Karpas-422 (cell line): ENCODE results near the gene SSU72. TPM values are rescaled to one million over a fixed set of nuclear protein-coding genes. Genes with fewer than 3 reads are reported as not detected.
"Not testable (repeated sequence)": the region's sequence is repeated elsewhere in the genome, so short reads cannot be mapped to it uniquely, and the experiment has no call there.

ENCODE experiments used
- DNase-seq: peaks from one replicate; pipeline ENCODE4 v3.0.0-alpha.2; 2015
- H2AFZ ChIP-seq: fragments of 200-600 bp; sonication (generic); 2 replicates; pipeline ENCODE4 v1.6.1; 2014; ENCODE audit warnings: antibody characterized with exemption, low read length, mixed read lengths
- H3K27ac ChIP-seq: fragments of 200-600 bp; sonication (generic); 2 replicates; pipeline ENCODE4 v1.5.1; 2014; ENCODE audit warnings: mild to moderate bottlenecking, low read length, moderate library complexity
- H3K27me3 ChIP-seq: fragments of 200-600 bp; sonication (generic); 2 replicates; pipeline ENCODE4 v1.6.1; 2014; ENCODE audit warnings: low read length, mixed read lengths
- H3K36me3 ChIP-seq: fragments of 200-600 bp; sonication (generic); 2 replicates; pipeline ENCODE4 v1.6.1; 2014; ENCODE audit warnings: low read length, mixed read lengths; ENCODE audit not compliant: insufficient read depth
- H3K4me1 ChIP-seq: fragments of 200-600 bp; sonication (generic); 2 replicates; pipeline ENCODE4 v1.6.1; 2014; ENCODE audit warnings: mild to moderate bottlenecking, low read length, mixed read lengths
- H3K4me2 ChIP-seq: fragments of 200-600 bp; sonication (generic); 2 replicates; pipeline ENCODE4 v1.6.1; 2014; ENCODE audit warnings: low read length, low read depth, mild to moderate bottlenecking; ENCODE audit not compliant: poor library complexity, severe bottlenecking
- H3K4me3 ChIP-seq: fragments of 200-600 bp; sonication (generic); 2 replicates; pipeline ENCODE4 v1.5.1; 2014; ENCODE audit warnings: mild to moderate bottlenecking, antibody characterized with exemption, low read length, mixed read lengths
- H3K79me2 ChIP-seq: fragments of 200-600 bp; sonication (generic); 2 replicates; pipeline ENCODE4 v1.6.1; 2014; ENCODE audit warnings: mild to moderate bottlenecking, low read length, mixed read lengths
- H3K9ac ChIP-seq: fragments of 200-600 bp; sonication (generic); 2 replicates; pipeline ENCODE4 v1.6.0; 2014; ENCODE audit warnings: low read length
- H3K9me2 ChIP-seq: fragments of 200-600 bp; sonication (generic), shearing (Covaris generic); replicated peaks from 2 replicates; pipeline ENCODE4 v1.6.0; 2014; ENCODE audit warnings: mild to moderate bottlenecking, low read length, moderate library complexity; ENCODE audit not compliant: insufficient read depth
- H3K9me3 ChIP-seq: fragments of 300-700, 200-600 bp; sonication (generic); 2 replicates; pipeline ENCODE4 v1.6.1; 2014; ENCODE audit warnings: low read length, mixed read lengths
- H4K20me1 ChIP-seq: fragments of 200-600 bp; sonication (generic); 2 replicates; pipeline ENCODE4 v1.6.1; 2014; ENCODE audit warnings: mild to moderate bottlenecking, antibody characterized with exemption, low read length, low read depth; ENCODE audit not compliant: insufficient read depth
- total RNA-seq: library from RNA; depleted of rRNA; stranded (reverse); fragments of >200 nt; shearing (Covaris generic); gene quantifications from 2 replicates; pipeline ENCODE4 v1.2.3, GENCODE V29; 2014; ENCODE audit warnings: low replicate concordance

The SSU72 gene
- total RNA-seq, 1 experiment from 2014 or later = 70.9 TPM

DNA sequence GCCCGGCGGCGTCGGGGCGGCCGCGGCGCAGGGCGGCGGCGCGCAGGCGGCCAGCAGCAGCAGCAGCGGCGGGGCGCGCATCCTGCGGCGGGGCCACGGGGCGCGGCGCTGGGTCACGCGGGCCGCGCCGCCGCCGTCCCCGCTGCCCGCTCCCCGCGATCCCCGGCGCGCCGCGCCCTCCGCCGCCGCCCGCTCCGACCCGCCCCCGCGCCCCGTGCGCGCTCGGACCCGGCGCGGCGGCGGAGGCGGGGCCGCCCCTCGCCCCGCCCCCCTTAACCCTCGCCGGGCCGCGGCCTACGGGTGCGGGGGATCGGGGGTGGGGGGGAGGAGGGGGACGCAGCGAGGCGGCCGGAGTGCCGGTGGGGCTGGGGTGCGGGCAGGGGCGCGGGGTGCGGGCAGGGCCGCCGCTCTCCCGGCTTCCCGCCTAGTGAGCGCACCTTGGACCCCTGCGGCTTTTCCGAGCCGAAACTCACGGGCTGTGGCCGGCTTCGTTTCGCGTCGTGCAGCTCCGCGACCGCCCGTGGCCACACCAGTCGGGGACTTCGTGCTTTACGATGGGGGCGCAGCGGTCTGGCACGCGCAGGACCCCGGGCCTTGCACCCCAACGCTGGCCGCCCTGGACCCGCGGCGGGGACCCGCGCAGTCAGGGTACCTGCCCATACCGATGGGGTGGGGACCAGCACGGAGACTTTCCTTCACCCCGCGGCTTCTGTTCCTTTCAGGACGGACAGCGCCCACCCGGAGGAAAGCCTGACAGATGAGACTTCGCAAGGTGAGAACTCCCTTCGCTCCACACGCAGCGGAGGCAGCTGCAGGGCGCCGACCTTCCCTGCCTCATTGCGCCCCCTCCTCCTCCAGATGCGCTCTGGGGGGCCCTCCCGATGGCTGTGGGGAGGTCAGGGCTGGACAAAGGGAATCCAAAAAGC lies 25.5 kb upstream of the SSU72 start, which contains the start of gene FNDC10:
Gene FNDC10, minus strand, starts transcription at position 201 of the 926 bp plus-strand sequence. Its CDS starts 120 bp downstream, at position 81.
- H3K36me3 ChIP-seq = no peaks in the 10 kb centered on the region
- no peak within 1 kb of the TSS for H3K27ac ChIP-seq
- H3K4me3 ChIP-seq = no peak within 1 kb of the TSS
- no peaks in the 10 kb centered on the region for H3K9me2 ChIP-seq
- no peaks in the 10 kb centered on the region for H4K20me1 ChIP-seq
- H2AFZ ChIP-seq = no peak within 1 kb of the TSS
- no peak within 1 kb of the TSS for H3K4me2 ChIP-seq
- no peak within 1 kb of the TSS for H3K9ac ChIP-seq
- no peaks in the 10 kb centered on the region for H3K79me2 ChIP-seq
- no peak for DNase-seq
- peaks cover 21% of the 10 kb centered on the region for H3K4me1 ChIP-seq
- H3K27me3 ChIP-seq = no peaks in the 10 kb centered on the region
- H3K9me3 ChIP-seq = no peaks in the 10 kb centered on the region

DNA sequence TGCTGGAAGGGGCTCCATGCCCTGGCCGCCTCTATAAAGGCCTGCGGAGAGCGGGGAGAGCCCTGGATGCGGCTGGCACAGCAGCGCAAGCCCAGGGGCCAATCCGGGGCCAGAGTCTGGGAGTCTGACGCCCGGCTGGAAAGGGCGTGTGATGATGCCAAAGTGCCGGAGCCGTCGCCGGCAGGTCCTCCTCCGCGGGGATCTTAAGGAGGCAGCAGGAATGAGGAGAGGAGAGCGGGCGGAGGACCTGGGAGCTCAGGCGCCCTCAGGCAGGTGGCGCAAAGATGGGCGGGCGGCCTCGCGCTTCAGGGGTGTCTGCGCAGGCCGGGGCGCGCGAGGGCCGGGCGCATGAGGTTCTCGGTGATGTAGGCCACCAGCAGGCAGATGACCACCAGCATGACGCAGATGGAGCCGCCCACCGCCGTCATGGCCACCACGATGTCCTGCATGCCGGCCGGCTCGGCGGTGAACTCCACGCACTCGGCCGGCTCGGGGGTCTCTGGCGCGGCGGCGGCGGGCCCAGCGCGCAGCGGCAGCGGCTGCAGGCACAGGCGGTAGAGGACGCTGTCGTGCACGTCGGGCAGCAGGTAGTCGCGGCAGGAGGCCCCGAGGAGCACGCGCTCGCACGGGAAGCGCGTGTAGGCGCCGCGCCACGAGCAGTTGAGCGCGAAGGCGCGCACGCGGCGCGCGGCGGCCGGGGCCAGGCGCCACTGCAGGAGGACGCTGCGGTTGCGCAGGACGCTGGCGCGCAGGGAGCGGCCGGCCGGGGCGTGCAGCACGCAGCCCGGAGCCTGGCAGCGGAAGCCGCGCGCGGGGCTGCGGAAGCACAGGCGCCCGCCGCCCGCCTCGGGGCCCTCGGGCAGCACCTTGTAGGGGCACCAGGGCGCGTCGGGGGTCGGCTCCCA lies 24.6 kb upstream of the SSU72 start:
- no peak for DNase-seq

DNA sequence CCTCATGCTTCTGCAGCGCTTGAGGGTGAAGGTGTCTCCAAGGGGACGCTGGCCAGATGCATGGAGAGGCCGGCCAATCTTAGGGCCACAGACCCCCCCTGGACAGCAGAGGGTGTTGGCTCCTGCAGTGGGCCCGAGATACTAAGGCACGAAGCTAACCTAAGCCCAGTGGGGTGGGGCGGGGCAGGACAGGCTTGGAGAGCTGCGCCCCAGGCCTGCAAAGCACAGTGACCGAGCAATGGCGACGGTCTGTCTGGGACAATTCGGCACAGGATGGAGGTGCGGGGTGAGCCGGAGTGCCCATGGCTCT lies 24.0 kb upstream of the SSU72 start:
- H3K79me2 ChIP-seq = no peaks in the 10 kb centered on the region
- H2AFZ ChIP-seq = no peak overlapping the region
- no peak overlapping the region for H3K27ac ChIP-seq
- peaks cover 21% of the 10 kb centered on the region for H3K4me1 ChIP-seq
- no peak for DNase-seq
- no peaks in the 10 kb centered on the region for H3K36me3 ChIP-seq
- no peaks in the 10 kb centered on the region for H3K27me3 ChIP-seq
- no peaks in the 10 kb centered on the region for H3K9me3 ChIP-seq
- H3K4me3 ChIP-seq = no peak overlapping the region
- H3K9me2 ChIP-seq = no peaks in the 10 kb centered on the region
- no peak overlapping the region for H3K4me2 ChIP-seq
- H4K20me1 ChIP-seq = no peaks in the 10 kb centered on the region
- H3K9ac ChIP-seq = no peak overlapping the region

More for the DNA sequence above, 24.6 kb upstream of the SSU72 start:
- Histone ChIP-seq H3K4me2 (no peak overlapping the region), H3K79me2 (no peaks in the 10 kb centered on the region), H3K27ac (no peak overlapping the region), H3K36me3 (no peaks in the 10 kb centered on the region), H3K9me2 (no peaks in the 10 kb centered on the region), H3K4me3 (no peak overlapping the region), H3K9me3 (no peaks in the 10 kb centered on the region), H3K4me1 (peaks cover 21% of the 10 kb centered on the region), H4K20me1 (no peaks in the 10 kb centered on the region), H2AFZ (no peak overlapping the region), H3K27me3 (no peaks in the 10 kb centered on the region), H3K9ac (no peak overlapping the region)

DNA sequence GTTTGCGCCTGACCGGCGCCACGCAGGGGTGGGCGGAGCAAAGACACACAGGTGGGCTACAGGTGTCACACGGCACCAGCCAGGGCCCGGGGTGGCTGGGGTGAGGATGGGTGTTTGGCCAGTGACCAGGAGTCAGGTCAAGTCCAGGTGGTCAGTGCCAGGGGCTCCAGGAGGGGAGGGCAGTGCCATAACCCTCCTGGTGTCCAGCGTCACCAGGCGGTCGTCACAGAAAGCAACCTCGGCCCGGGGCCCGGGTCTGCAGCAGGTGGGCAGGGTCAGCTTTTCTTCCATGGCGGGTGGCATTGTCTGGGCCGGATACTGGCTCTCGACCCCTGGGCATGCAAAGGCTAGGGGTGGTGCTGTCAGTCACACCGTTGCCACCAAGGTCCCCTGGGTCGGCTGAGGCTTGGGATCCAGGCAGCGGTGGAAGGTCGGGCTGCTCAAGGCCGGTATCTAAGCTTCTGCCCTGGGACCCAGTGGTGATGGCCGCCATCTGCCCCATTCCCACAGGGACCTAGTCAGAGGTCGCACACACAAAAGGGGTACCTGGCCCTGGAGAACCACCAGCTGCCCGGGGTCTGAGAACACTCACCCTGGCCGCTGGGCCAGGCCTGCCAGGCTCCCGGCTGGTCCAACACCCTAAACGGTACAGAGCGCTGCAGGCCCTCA lies 23.5 kb upstream of the SSU72 start:
- H3K9me2 ChIP-seq = no peaks in the 10 kb centered on the region
- no peak for DNase-seq

DNA sequence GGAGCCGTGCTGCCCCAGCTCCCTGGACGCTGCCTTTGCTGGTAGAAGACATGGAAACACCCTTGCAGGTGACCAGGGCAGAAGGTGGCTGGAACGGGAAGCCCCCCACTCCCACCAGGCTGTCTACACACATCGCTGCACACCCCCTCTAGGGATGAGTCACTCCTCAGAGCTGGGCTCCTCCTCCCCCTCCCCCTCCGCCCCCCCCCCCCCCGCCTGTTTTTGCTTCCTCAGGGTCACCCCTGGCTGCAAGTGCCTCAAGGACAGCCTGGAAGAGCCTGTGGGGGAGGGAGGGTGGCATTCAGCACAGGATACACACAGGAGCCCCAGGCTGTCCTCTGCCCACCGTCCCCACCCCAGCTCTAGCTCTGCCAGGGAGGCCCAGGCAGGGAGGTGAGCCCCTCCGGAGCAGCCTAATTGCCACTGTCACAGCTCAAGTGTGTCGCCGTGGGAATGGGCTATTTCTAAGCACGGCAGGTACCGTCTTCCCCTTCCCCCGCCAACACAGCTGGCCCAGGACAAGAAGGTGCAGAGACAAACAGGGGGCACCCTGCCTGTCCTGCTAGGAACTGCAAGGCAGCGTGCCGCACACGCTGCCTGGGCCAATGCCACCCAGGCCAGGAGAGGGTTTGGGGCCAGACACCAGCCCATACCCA lies 22.7 kb upstream of the SSU72 start:
- no peaks in the 10 kb centered on the region for H3K79me2 ChIP-seq
- no peak overlapping the region for H3K9ac ChIP-seq
- H3K4me2 ChIP-seq = no peak overlapping the region
- H3K27me3 ChIP-seq = no peaks in the 10 kb centered on the region
- DNase-seq = peak; percentile 70
- H3K27ac ChIP-seq = no peak overlapping the region
- no peaks in the 10 kb centered on the region for H4K20me1 ChIP-seq
- no peak overlapping the region for H3K4me3 ChIP-seq
- no peaks in the 10 kb centered on the region for H3K9me3 ChIP-seq
- no peaks in the 10 kb centered on the region for H3K36me3 ChIP-seq
- H3K9me2 ChIP-seq = no peaks in the 10 kb centered on the region
- H2AFZ ChIP-seq = no peak overlapping the region
- peaks cover 9% of the 10 kb centered on the region for H3K4me1 ChIP-seq

More for the DNA sequence above, 23.5 kb upstream of the SSU72 start:
- Histone ChIP-seq H3K79me2 (no peaks in the 10 kb centered on the region), H3K36me3 (no peaks in the 10 kb centered on the region), H3K27ac (no peak overlapping the region), H3K9me3 (no peaks in the 10 kb centered on the region), H3K4me1 (peaks cover 17% of the 10 kb centered on the region), H3K4me2 (no peak overlapping the region), H3K9ac (no peak overlapping the region), H4K20me1 (no peaks in the 10 kb centered on the region), H2AFZ (no peak overlapping the region), H3K27me3 (no peaks in the 10 kb centered on the region), H3K4me3 (no peak overlapping the region)

DNA sequence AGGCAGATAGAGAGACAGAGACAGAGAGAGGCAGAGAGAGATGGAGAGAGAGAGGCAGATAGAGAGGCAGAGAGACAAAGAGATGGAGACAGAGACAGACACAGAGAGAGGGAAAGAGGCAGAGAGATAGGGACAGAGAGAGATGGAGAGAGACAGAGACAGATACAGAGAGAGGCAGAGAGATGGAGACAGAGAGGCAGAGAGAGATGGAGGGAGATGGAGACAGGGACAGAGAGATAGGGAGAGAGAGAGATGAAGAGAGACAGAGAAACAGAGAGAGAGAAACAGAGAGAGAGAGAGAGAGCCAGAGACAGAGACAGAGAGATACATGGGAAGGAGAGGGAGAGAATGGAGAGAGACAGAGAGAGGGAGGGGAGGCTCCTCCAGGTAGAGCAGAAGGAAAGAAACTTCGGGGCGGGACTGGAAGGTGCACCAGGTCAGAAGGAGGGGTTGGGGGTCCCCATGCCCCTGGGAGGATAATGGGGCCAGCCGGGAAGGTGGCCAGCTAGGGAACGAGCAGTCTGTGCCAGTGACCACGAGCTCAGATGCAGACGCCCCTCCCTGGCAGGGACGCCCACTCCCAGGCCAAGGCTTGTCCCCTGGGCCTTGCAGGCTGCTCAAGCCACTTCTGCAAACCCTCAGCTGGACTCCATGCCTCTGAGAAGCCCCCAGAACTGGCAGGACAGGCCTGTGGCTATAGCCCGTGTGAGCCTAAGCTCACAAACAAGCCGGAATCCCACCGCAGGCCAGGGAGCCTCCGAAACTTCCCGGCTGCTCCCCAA lies 22.0 kb upstream of the SSU72 start:
- H3K9me2 ChIP-seq = no peaks in the 10 kb centered on the region

DNA sequence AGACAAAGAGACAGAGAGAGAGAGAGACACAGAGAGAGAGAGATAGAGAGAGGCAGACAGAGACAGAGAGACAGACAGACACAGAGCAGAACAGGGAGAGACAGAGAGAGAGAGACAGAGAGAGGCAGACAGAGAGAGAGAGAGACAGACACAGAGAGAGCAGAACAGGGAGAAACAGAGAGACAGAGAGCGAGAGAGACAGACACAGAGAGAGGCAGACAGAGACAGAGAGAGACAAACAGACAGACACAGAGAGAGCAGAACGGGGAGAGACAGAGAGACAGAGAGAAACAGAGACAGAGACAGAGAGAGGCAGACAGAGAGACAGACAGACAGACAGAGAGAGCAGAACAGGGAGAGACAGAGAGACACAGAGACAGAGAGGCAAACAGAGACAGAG lies 20.7 kb upstream of the SSU72 start:
- not testable (repeated sequence) for H3K9me3 ChIP-seq, DNase-seq, H3K4me1 ChIP-seq, H3K79me2 ChIP-seq, H3K9me2 ChIP-seq, H3K9ac ChIP-seq, H3K4me2 ChIP-seq, H3K36me3 ChIP-seq, H4K20me1 ChIP-seq, H3K27me3 ChIP-seq, H3K27ac ChIP-seq, H2AFZ ChIP-seq, H3K4me3 ChIP-seq

More for the DNA sequence above, 22.0 kb upstream of the SSU72 start:
- H3K27ac ChIP-seq = no peak overlapping the region
- no peak overlapping the region for H3K4me3 ChIP-seq
- no peaks in the 10 kb centered on the region for H3K36me3 ChIP-seq
- H3K4me2 ChIP-seq = no peak overlapping the region
- no peaks in the 10 kb centered on the region for H3K27me3 ChIP-seq
- H3K9me3 ChIP-seq = no peaks in the 10 kb centered on the region
- DNase-seq = no peak
- H3K79me2 ChIP-seq = no peaks in the 10 kb centered on the region
- peaks cover 9% of the 10 kb centered on the region for H3K4me1 ChIP-seq
- H3K9ac ChIP-seq = no peak overlapping the region
- H2AFZ ChIP-seq = no peak overlapping the region
- H4K20me1 ChIP-seq = no peaks in the 10 kb centered on the region
